ENCODE measurements around the gene ZNF324B. TPM values are rescaled to one million over a fixed set of nuclear protein-coding genes. Genes with fewer than 3 reads are reported as not detected.
"Not testable (repeated sequence)": the region's sequence is repeated elsewhere in the genome, so short reads cannot be mapped to it uniquely, and the experiment has no call there.

Gene ZNF324B
- total RNA-seq, 1 experiment from 2014 or later = 6.3 TPM

DNA sequence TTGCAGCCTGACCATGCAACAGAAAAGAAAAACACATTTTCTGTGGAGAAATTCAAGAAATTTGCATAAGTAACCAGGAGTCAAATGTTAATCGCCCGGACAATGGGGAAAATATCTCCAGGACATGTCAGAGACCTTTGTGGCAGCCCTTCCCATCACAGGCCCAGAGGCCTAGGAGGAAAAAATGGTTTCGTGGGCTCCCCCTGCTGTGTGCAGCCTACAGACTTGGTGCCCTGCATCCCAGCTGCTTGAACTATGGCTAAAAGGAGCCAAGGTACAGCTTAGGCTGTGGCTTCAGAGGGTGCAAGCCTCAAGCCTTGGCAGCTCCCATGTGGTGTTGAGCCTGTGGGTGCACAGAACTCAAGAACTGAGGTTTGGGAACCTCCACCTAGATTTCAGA is 2.6 kb upstream of the ZNF324B start:
- H3K9me3 ChIP-seq (ENCODE audit: control insufficient read depth, low read depth, low read length); H4K8ac ChIP-seq (replicated peaks; ENCODE audit: insufficient read length, low read depth, low read length); H4K91ac ChIP-seq (ENCODE audit: insufficient read length, low read depth, low read length); H3K9ac ChIP-seq (ENCODE audit: extremely low read depth, insufficient read length, low read length); H2BK120ac ChIP-seq (ENCODE audit: low read depth, low read length, poor library complexity, severe bottlenecking); H2BK15ac ChIP-seq (ENCODE audit: low read depth, low read length); H3K56ac ChIP-seq (ENCODE audit: insufficient read length, low read depth, low read length); H3K27me3 ChIP-seq (ENCODE audit: insufficient read depth, low read length); H3K4me3 Mint-ChIP-seq; H3K27ac ChIP-seq (ENCODE audit: insufficient read length, low read depth, low read length); H2BK12ac ChIP-seq (ENCODE audit: insufficient read length, low read depth, low read length); H3K4me1 ChIP-seq (ENCODE audit: insufficient read depth, low read length); H3K79me2 ChIP-seq (ENCODE audit: insufficient read depth, low read length); H3K23ac ChIP-seq (ENCODE audit: insufficient read length, low read depth, low read length); H4K5ac ChIP-seq (ENCODE audit: insufficient read length, low read depth, low read length); H3K4ac ChIP-seq (ENCODE audit: low read depth, low read length); H2BK20ac ChIP-seq (ENCODE audit: low read depth, low read length, poor library complexity, severe bottlenecking); H2BK5ac ChIP-seq (ENCODE audit: insufficient read length, low read length); H3K18ac ChIP-seq (ENCODE audit: insufficient read length, low read depth, low read length); H3K4me2 ChIP-seq (ENCODE audit: insufficient read depth, insufficient read length, low read length); H2AFZ ChIP-seq (ENCODE audit: low read length); H3K23me2 ChIP-seq (ENCODE audit: insufficient read length, low read depth, low read length, poor library complexity, severe bottlenecking); H4K20me1 ChIP-seq (ENCODE audit: control insufficient read depth, insufficient read depth, insufficient read length); H3K27ac Mint-ChIP-seq; H3T11ph ChIP-seq (ENCODE audit: low read length); H3K14ac ChIP-seq (ENCODE audit: insufficient read depth, low read length); H3K79me1 ChIP-seq (ENCODE audit: insufficient read depth, low read depth, low read length, poor library complexity, severe bottlenecking); DNase-seq; H2AK5ac ChIP-seq (ENCODE audit: insufficient read length, low read length): not testable (repeated sequence)
- peaks cover 12 to 13% of the 10 kb centered on the region in 2 experiments for H3K4me1 Mint-ChIP-seq
- H3K9me3 Mint-ChIP-seq = peaks cover 29 to 34% of the 10 kb centered on the region in 2 experiments
- H3K36me3 Mint-ChIP-seq (ENCODE audit: insufficient read depth in 1 of 3, low read depth in 3 of 3) = peaks cover 0 to 10% (median 4%) of the 10 kb centered on the region in 3 experiments; a peak in 5 of 7 replicates
- no CpG with 5 or more reads among the region's 3 CpGs for WGBS (ENCODE audit: extremely low coverage, insufficient read length, low lambda C conversion rate)
- peaks cover 68% of the 10 kb centered on the region for H3K27me3 Mint-ChIP-seq (ENCODE audit: low read depth)

DNA sequence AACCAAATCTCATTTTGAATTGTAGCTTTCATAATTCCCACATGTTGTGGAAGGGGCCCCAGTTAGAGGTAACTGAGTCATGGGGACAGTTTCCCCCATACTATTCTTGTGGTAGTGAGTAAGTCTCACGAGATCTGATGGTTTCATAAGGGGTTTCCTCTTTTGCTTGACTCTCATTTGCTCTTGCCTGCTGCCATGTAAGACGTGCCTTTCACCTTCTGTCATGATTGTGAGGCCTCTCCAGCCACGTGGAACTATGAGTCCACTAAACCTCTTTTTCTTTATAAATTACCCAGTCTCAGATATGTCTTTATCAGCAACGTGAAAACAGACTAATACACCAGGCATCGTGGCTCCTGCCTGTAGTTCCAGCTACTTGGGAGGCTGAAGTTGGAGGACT is 1.4 kb upstream of the ZNF324B start:
- not testable (repeated sequence) for H3T11ph ChIP-seq (ENCODE audit: low read length); H3K4me1 ChIP-seq (ENCODE audit: insufficient read depth, low read length); H3K27ac Mint-ChIP-seq; H3K4me2 ChIP-seq (ENCODE audit: insufficient read depth, insufficient read length, low read length); H2BK120ac ChIP-seq (ENCODE audit: low read depth, low read length, poor library complexity, severe bottlenecking); H4K8ac ChIP-seq (replicated peaks; ENCODE audit: insufficient read length, low read depth, low read length); H3K14ac ChIP-seq (ENCODE audit: insufficient read depth, low read length); H2BK20ac ChIP-seq (ENCODE audit: low read depth, low read length, poor library complexity, severe bottlenecking); H4K91ac ChIP-seq (ENCODE audit: insufficient read length, low read depth, low read length); H2AFZ ChIP-seq (ENCODE audit: low read length); H4K20me1 ChIP-seq (ENCODE audit: control insufficient read depth, insufficient read depth, insufficient read length); H3K18ac ChIP-seq (ENCODE audit: insufficient read length, low read depth, low read length); H3K79me2 ChIP-seq (ENCODE audit: insufficient read depth, low read length); DNase-seq; H2BK15ac ChIP-seq (ENCODE audit: low read depth, low read length); H3K79me1 ChIP-seq (ENCODE audit: insufficient read depth, low read depth, low read length, poor library complexity, severe bottlenecking); H3K23me2 ChIP-seq (ENCODE audit: insufficient read length, low read depth, low read length, poor library complexity, severe bottlenecking); H3K27ac ChIP-seq (ENCODE audit: insufficient read length, low read depth, low read length); H3K4me3 Mint-ChIP-seq; H3K4ac ChIP-seq (ENCODE audit: low read depth, low read length); H4K5ac ChIP-seq (ENCODE audit: insufficient read length, low read depth, low read length); H2BK12ac ChIP-seq (ENCODE audit: insufficient read length, low read depth, low read length); H3K23ac ChIP-seq (ENCODE audit: insufficient read length, low read depth, low read length); H3K56ac ChIP-seq (ENCODE audit: insufficient read length, low read depth, low read length); H3K27me3 ChIP-seq (ENCODE audit: insufficient read depth, low read length); H2BK5ac ChIP-seq (ENCODE audit: insufficient read length, low read length); H3K9me3 ChIP-seq (ENCODE audit: control insufficient read depth, low read depth, low read length); H3K9ac ChIP-seq (ENCODE audit: extremely low read depth, insufficient read length, low read length); H2AK5ac ChIP-seq (ENCODE audit: insufficient read length, low read length)
- Mint-ChIP-seq H3K9me3 (peaks cover 29 to 32% of the 10 kb centered on the region in 2 experiments), H3K27me3 (ENCODE audit: low read depth) (peaks cover 62% of the 10 kb centered on the region), H3K4me1 (peaks cover 12 to 13% of the 10 kb centered on the region in 2 experiments), H3K36me3 (ENCODE audit: insufficient read depth in 1 of 3, low read depth in 3 of 3) (peaks cover 3 to 10% (median 4%) of the 10 kb centered on the region in 3 experiments; a peak in 5 of 7 replicates)
- no CpG with 5 or more reads among the region's 5 CpGs for WGBS (ENCODE audit: extremely low coverage, insufficient read length, low lambda C conversion rate)
